Measurements from ENCODE around the gene OPA1.

DNA sequence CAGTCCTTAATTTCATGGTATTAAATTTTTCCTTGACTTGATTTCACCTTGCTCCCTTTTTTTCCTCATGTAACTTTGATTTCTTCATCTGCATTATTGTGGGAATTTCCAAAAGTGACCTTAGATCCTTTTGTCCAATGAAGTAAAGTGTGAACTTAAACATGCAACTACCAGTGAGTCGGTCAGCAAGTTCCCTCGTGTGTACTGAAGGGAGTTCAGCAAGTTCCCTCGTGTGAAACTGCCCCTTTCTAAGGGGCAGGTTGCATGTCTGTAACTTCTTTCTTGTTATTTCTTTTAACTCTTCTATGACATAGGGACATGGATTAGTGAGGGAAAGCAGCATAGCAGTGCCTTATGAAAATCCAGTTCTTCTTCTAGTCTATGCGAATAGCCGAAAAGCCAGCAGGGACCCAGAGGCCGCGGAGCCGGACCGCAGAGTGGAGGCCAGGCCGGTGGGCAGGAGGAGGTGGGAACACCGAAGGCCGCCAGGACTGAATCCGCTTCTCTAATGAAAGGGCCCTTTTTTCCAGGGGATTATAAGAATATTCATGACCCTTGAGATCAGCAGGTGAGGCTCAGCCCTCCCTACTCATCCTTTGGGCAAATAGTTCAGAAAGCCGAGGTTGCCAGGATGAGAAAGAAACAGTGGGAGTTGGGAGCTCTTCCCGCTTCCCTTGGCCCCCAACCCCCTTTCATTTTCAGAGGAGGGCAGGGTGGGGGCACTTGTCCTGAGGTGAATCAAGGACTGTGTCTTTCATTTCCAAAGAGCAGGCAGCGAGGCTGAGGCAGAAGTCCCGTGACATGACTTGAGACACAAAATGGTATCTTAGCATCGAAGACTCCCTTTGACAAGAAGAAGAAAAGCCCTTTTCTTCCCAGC is 117.5 kb downstream of the OPA1 start:
- TF ChIP-seq RAD21 (IDR thresholded peaks at IDR 0.05; ENCODE audit: low read length), result no peak
- no peak for TF ChIP-seq SMC3 (IDR thresholded peaks at IDR 0.05; ENCODE audit: low read depth, low read length)
- TF ChIP-seq, protein P1, sequence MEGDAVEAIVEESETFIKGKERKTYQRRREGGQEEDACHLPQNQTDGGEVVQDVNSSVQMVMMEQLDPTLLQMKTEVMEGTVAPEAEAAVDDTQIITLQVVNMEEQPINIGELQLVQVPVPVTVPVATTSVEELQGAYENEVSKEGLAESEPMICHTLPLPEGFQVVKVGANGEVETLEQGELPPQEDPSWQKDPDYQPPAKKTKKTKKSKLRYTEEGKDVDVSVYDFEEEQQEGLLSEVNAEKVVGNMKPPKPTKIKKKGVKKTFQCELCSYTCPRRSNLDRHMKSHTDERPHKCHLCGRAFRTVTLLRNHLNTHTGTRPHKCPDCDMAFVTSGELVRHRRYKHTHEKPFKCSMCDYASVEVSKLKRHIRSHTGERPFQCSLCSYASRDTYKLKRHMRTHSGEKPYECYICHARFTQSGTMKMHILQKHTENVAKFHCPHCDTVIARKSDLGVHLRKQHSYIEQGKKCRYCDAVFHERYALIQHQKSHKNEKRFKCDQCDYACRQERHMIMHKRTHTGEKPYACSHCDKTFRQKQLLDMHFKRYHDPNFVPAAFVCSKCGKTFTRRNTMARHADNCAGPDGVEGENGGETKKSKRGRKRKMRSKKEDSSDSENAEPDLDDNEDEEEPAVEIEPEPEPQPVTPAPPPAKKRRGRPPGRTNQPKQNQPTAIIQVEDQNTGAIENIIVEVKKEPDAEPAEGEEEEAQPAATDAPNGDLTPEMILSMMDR (conservative IDR thresholded peaks at IDR 0.05; ENCODE audit: low read depth, low read length), result no peak
- TF ChIP-seq USF2 (IDR thresholded peaks at IDR 0.05; ENCODE audit: low read depth, low read length), result no peak
- TF ChIP-seq BHLHE40 (IDR thresholded peaks at IDR 0.05; ENCODE audit: low read depth, low read length), result no peak
- TF ChIP-seq MAZ (IDR thresholded peaks at IDR 0.05; ENCODE audit: borderline replicate concordance, low read depth, low read length), result no peak
- TF ChIP-seq POLR2A (IDR thresholded peaks at IDR 0.05; ENCODE audit: low read depth, low read length), result no peak
- no peak for TF ChIP-seq RFX5 (IDR thresholded peaks at IDR 0.05; ENCODE audit: low read depth, low read length)
- no peak for TF ChIP-seq MAFK (IDR thresholded peaks at IDR 0.05; ENCODE audit: low read depth, low read length)
- no peak for TF ChIP-seq CEBPB (IDR thresholded peaks at IDR 0.05; ENCODE audit: low read depth, low read length)
- TF ChIP-seq FOS (IDR thresholded peaks at IDR 0.05; ENCODE audit: low read depth, low read length), result no peak
- TF ChIP-seq MXI1 (IDR thresholded peaks at IDR 0.05; ENCODE audit: borderline replicate concordance, low read depth, low read length), result no peak
- no peak for TF ChIP-seq RCOR1 (IDR thresholded peaks at IDR 0.05; ENCODE audit: insufficient replicate concordance, low read length)
